B cell (primary cell): Measurements from ENCODE around the gene S100A14. TPM values are rescaled to one million over a fixed set of nuclear protein-coding genes. Genes with fewer than 3 reads are reported as not detected.
"Not testable (repeated sequence)": the region's sequence is repeated elsewhere in the genome, so short reads cannot be mapped to it uniquely, and the experiment has no call there.

Source experiments
- ATAC-seq: fragments of 200-7000 bp; cut with Tn5 transposase; one replicate; pipeline ENCODE4 v1.10.0; 2021; ENCODE audit warnings: low read depth, mild to moderate bottlenecking, moderate number of reproducible peaks, moderate library complexity
- CTCF ChIA-PET: fragments of 350-600 bp; sonication (Branson Sonifier 250); formaldehyde crosslinking; loops from one replicate; lab custom pipeline; 2021; ENCODE audit warnings: antibody characterized with exemption, inconsistent platforms; lab: Charles Lee
- POLR2A ChIA-PET: fragments of 350-600 bp; sonication (Branson Sonifier 250); formaldehyde crosslinking; loops from one replicate; lab custom pipeline; 2021; ENCODE audit warnings: antibody characterized with exemption; lab: Charles Lee
- DNase-seq: peaks from one replicate; pipeline ENCODE4 v3.0.0; 2013
- H2AFZ ChIP-seq: 2 replicates; pipeline ENCODE4 v1.6.1; 2012; ENCODE audit warnings: mild to moderate bottlenecking, low read depth, low read length; ENCODE audit not compliant: insufficient read depth, poor library complexity, severe bottlenecking
- H3K27ac ChIP-seq, 2 donors: 1 replicate in 1 of 2; 2 replicates in 1 of 2; pipeline ENCODE4 v1.5.1; 2012 to 2013; ENCODE audit warnings: low read length in 2 of 2, mild to moderate bottlenecking in 2 of 2, moderate library complexity in 1 of 2
- H3K27me3 ChIP-seq, 4 experiments: fragments of 200-600 bp in 1 of 4; sonication (generic) in 1 of 4; replicated peaks in 1 of 4; 1 replicate in 2 of 4; 2 replicates in 2 of 4; pipeline versions ENCODE4 v1.6.1 to v1.7.0; 2013 to 2016; ENCODE audit warnings: low read length in 3 of 4, mild to moderate bottlenecking in 2 of 4, mixed read lengths in 1 of 4, moderate library complexity in 1 of 4; ENCODE audit not compliant: insufficient read depth in 4 of 4, control insufficient read depth in 3 of 4; ENCODE audit errors: control extremely low read depth in 1 of 4
- H3K36me3 ChIP-seq, 2 experiments: replicated peaks in 1 of 2; 1 replicate in 1 of 2; 2 replicates in 1 of 2; pipeline versions ENCODE4 v1.6.1 to v1.7.1; 2013; ENCODE audit warnings: low read length in 1 of 2; ENCODE audit not compliant: insufficient read depth in 2 of 2, control insufficient read depth in 1 of 2; ENCODE audit errors: control extremely low read depth in 1 of 2, extremely low read depth in 1 of 2
- H3K4me1 ChIP-seq, 2 donors: fragments of 200-600 bp in 1 of 2; sonication (generic) in 1 of 2; 1 replicate in 1 of 2; 2 replicates in 1 of 2; pipeline versions ENCODE4 v1.5.1 to v1.6.1; 2013 to 2017; ENCODE audit warnings: low read length in 2 of 2; ENCODE audit not compliant: control insufficient read depth in 2 of 2, insufficient read depth in 2 of 2
- H3K4me2 ChIP-seq: replicated peaks from 2 replicates; pipeline ENCODE3; 2012; ENCODE audit warnings: mild to moderate bottlenecking, low read depth, low read length; ENCODE audit not compliant: poor library complexity, severe bottlenecking
- H3K4me3 ChIP-seq, 5 experiments: fragments of 200-600 bp in 1 of 5; sonication (generic) in 1 of 5; 1 replicate in 3 of 5; 2 replicates in 2 of 5; pipeline versions ENCODE4 v1.5.1 to v1.7.0; 2011 to 2016; ENCODE audit warnings: low read length in 4 of 5, mild to moderate bottlenecking in 4 of 5, low read depth in 2 of 5, control low read depth in 1 of 5, moderate library complexity in 1 of 5; ENCODE audit not compliant: insufficient read depth in 1 of 5; ENCODE audit errors: control extremely low read depth in 1 of 5, extremely low read depth in 1 of 5
- H3K79me2 ChIP-seq: fragments of 200-600 bp; sonication (generic); one replicate; pipeline ENCODE4 v1.6.0; 2016; ENCODE audit warnings: low read length; ENCODE audit not compliant: control insufficient read depth, insufficient read depth
- H3K9ac ChIP-seq: fragments of 200-600 bp; sonication (generic); 2 replicates; pipeline ENCODE4 v1.6.1; 2017; ENCODE audit warnings: mild to moderate bottlenecking, low read length, moderate library complexity
- H3K9me3 ChIP-seq, 3 donors: one replicate each; pipeline versions ENCODE4 v1.6.1 to v1.7.1; 2013; ENCODE audit warnings: low read length in 2 of 3; ENCODE audit not compliant: control insufficient read depth in 2 of 3, insufficient read depth in 1 of 3; ENCODE audit errors: control extremely low read depth in 1 of 3
- H4K20me1 ChIP-seq: 2 replicates; pipeline ENCODE4 v1.6.0; 2012; ENCODE audit warnings: mild to moderate bottlenecking, low read length; ENCODE audit not compliant: insufficient read depth, control insufficient read depth, poor library complexity, severe bottlenecking
- H3K27ac Mint-ChIP-seq: one replicate; pipeline ENCODE4 v1.8.0; 2021; ENCODE audit warnings: mixed read lengths
- H3K27me3 Mint-ChIP-seq: one replicate; pipeline ENCODE4 v1.8.0; 2021; ENCODE audit warnings: mixed read lengths
- H3K4me1 Mint-ChIP-seq: one replicate; pipeline ENCODE4 v1.8.0; 2021; ENCODE audit warnings: mixed read lengths
- H3K4me3 Mint-ChIP-seq: one replicate; pipeline ENCODE4 v1.8.0; 2021; ENCODE audit warnings: mixed read lengths
- H3K9me3 Mint-ChIP-seq: one replicate; pipeline ENCODE4 v1.8.0; 2022; ENCODE audit warnings: mixed read lengths; ENCODE audit not compliant: insufficient read depth
- CTCF ChIP-seq: fragments of 200-600 bp; IDR thresholded peaks from one replicate; pipeline ENCODE4 v1.8.0; 2022; ENCODE audit warnings: antibody characterized with exemption, mild to moderate bottlenecking
- EZH2 ChIP-seq: IDR thresholded peaks from 2 replicates; pipeline ENCODE4 v1.6.1; 2012; ENCODE audit warnings: borderline replicate concordance, low read depth, mild to moderate bottlenecking, moderate library complexity, low read length; ENCODE audit not compliant: insufficient read depth, poor library complexity, severe bottlenecking
- WGBS: methylation state at CpG from one replicate; pipeline ENCODE4 v1.1.5; 2013; ENCODE audit warnings: missing lambda C conversion rate; ENCODE audit not compliant: insufficient coverage; 5-methylcytosine and 5-hydroxymethylcytosine counted together
- intact Hi-C: fragments of 100-400 bp; cut with micrococcal nuclease; formaldehyde crosslinking; loops from one replicate; pipeline ENCODE4 v1.10.0; 2022
- polyA plus RNA-seq: library from polyadenylated mRNA; depleted of rRNA; stranded (reverse); fragments of >200 nt; gene quantifications from 2 replicates; pipeline ENCODE4 v1.2.3, GENCODE V29; 2012
- total RNA-seq, 2 donors: library from RNA; stranded (reverse); fragments of 120-200 nt in 1 of 2; gene quantifications; 1 replicate in 1 of 2; 2 replicates in 1 of 2; pipeline versions ENCODE4 v1.2.3 to v1.2.4, GENCODE V29; 2013 to 2022

Gene S100A14
- total and polyA plus RNA-seq, 2 donors (not counting 1 experiment from before 2014, with no cell fraction given): not detected

GRCh38 chr1:153585006-153585405, 31.1 kb downstream of the S100A14 start:
- no peak overlapping the region for H3K4me3 ChIP-seq
- Mint-ChIP-seq H3K9me3 (no peaks in the 10 kb centered on the region), H3K4me1 (no peaks in the 10 kb centered on the region), H3K27me3 (peaks cover 10% of the 10 kb centered on the region), H3K27ac (no peak overlapping the region), H3K4me3 (no peak overlapping the region)
- H3K79me2 ChIP-seq: no peaks in the 10 kb centered on the region
- intact Hi-C loops: no loop called here
- H3K4me1 ChIP-seq: no peaks in the 10 kb centered on the region
- no peaks in the 10 kb centered on the region for H3K9me3 ChIP-seq
- no peak overlapping the region for H3K9ac ChIP-seq
- 100% methylated on average over 1 of the region's 1 CpG for WGBS
- ChIA-PET POLR2A (no interaction called here), CTCF (interaction anchor here (0.9 to 2.8 kb wide), 2 partner anchors 13 to 16 kb away, joined by 3 to 14 read pairs; no protein-coding TSS in a partner anchor)
- H2AFZ ChIP-seq: no peak overlapping the region
- H4K20me1 ChIP-seq: no peaks in the 10 kb centered on the region
- ATAC-seq: no peak
- DNase-seq: no peak
- TF ChIP-seq CTCF (no peak), EZH2 (no peak)
- no peak overlapping the region for H3K27ac ChIP-seq
- H3K36me3 ChIP-seq: no peaks in the 10 kb centered on the region
- H3K27me3 ChIP-seq: no peaks in the 10 kb centered on the region
- no peak overlapping the region for H3K4me2 ChIP-seq

- TF ChIP-seq EZH2 (no peak), CTCF (no peak)
- Histone ChIP-seq H3K9ac (no peak overlapping the region), H3K4me3 (no peak overlapping the region), H2AFZ (no peak overlapping the region), H3K4me1 (no peaks in the 10 kb centered on the region), H3K27me3 (no peaks in the 10 kb centered on the region), H3K4me2 (no peak overlapping the region), H3K9me3 (no peaks in the 10 kb centered on the region), H3K79me2 (no peaks in the 10 kb centered on the region), H3K36me3 (no peaks in the 10 kb centered on the region), H4K20me1 (no peaks in the 10 kb centered on the region), H3K27ac (no peak overlapping the region)
- no peak overlapping the region for H3K4me3 Mint-ChIP-seq
- ChIA-PET POLR2A (no interaction called here), CTCF (no interaction called here)
- 78% methylated on average over 1 of the region's 2 CpGs for WGBS
- H3K4me1 Mint-ChIP-seq: no peaks in the 10 kb centered on the region
- DNase-seq (no peak), ATAC-seq (no peak)
- intact Hi-C loops: no loop called here
- H3K9me3 Mint-ChIP-seq: no peaks in the 10 kb centered on the region
- no peak overlapping the region for H3K27ac Mint-ChIP-seq
- H3K27me3 Mint-ChIP-seq: peaks cover 14% of the 10 kb centered on the region
These were observed 32.1 kb downstream of the S100A14 start for GRCh38 chr1:153583976-153584375.

- H3K4me1 Mint-ChIP-seq, H3K79me2 ChIP-seq, H2AFZ ChIP-seq, H3K27ac ChIP-seq, H3K4me2 ChIP-seq, H3K9ac ChIP-seq, H4K20me1 ChIP-seq, DNase-seq, CTCF ChIA-PET, ATAC-seq, H3K4me1 ChIP-seq, POLR2A ChIA-PET, H3K4me3 Mint-ChIP-seq, intact Hi-C loops, H3K9me3 Mint-ChIP-seq, H3K36me3 ChIP-seq, H3K27ac Mint-ChIP-seq, H3K27me3 ChIP-seq, H3K4me3 ChIP-seq, H3K9me3 ChIP-seq: not testable (repeated sequence)
- WGBS: no CpG with 5 or more reads among the region's 3 CpGs
- peaks cover 14% of the 10 kb centered on the region for H3K27me3 Mint-ChIP-seq
These were observed 32.6 kb downstream of the S100A14 start for GRCh38 chr1:153583514-153583913.
